Ammon's horn (tissue), 1 donor: ENCODE measurements around the gene TP53TG3B.
"Not testable (repeated sequence)": the region's sequence is repeated elsewhere in the genome, so short reads cannot be mapped to it uniquely, and the experiment has no call there.

ENCODE experiments used
- DNase-seq: peaks from one replicate; pipeline ENCODE4 v3.0.0-alpha.2; 2016; ENCODE audit warnings: low spot score

The TP53TG3B gene

GRCh38 chr16:33360541-33360940, at the start of gene TP53TG3B:
TP53TG3B (plus strand) TSS chr16:33360841; CDS start chr16:33360909, 68 bp downstream.
- DNase-seq = not testable (repeated sequence)

- DNase-seq = not testable (repeated sequence)
These were observed 24.2 kb upstream of the TP53TG3B start for GRCh38 chr16:33336226-33337012.

GRCh38 chr16:33337627-33338542, 22.8 kb upstream of the TP53TG3B start:
- not testable (repeated sequence) for DNase-seq

- DNase-seq = not testable (repeated sequence)
These were observed 22.1 kb upstream of the TP53TG3B start for GRCh38 chr16:33338543-33338951.

- not testable (repeated sequence) for DNase-seq
These were observed 21.3 kb upstream of the TP53TG3B start for GRCh38 chr16:33339093-33340061.
